H9 (cell line): ENCODE measurements around the gene SIRT7. TPM values are rescaled to one million over a fixed set of nuclear protein-coding genes. Genes with fewer than 3 reads are reported as not detected.

Experiments used
- DNase-seq: peaks from one replicate; pipeline ENCODE4 v3.0.0-alpha.2; 2017
- H2AFZ ChIP-seq: one replicate; pipeline ENCODE4 v1.6.1; 2013; ENCODE audit warnings: mild to moderate bottlenecking, low read length, control low read depth, moderate library complexity
- H2AK5ac ChIP-seq: 2 replicates; pipeline ENCODE4 v1.6.1; 2013; ENCODE audit warnings: low read length, control low read depth, mixed read lengths; ENCODE audit not compliant: insufficient read length
- H2BK120ac ChIP-seq: one replicate; pipeline ENCODE4 v1.6.1; 2013; ENCODE audit warnings: low read depth, mild to moderate bottlenecking, low read length, control low read depth, inconsistent platforms; ENCODE audit not compliant: poor library complexity, severe bottlenecking
- H2BK12ac ChIP-seq: 2 replicates; pipeline ENCODE4 v1.6.1; 2013; ENCODE audit warnings: low read length, control low read depth, mixed read lengths, low read depth; ENCODE audit not compliant: insufficient read length
- H2BK15ac ChIP-seq: 2 replicates; pipeline ENCODE4 v1.6.1; 2013; ENCODE audit warnings: low read depth, low read length, control low read depth
- H2BK20ac ChIP-seq: one replicate; pipeline ENCODE4 v1.6.1; 2013; ENCODE audit warnings: low read depth, mild to moderate bottlenecking, low read length, control low read depth, inconsistent platforms; ENCODE audit not compliant: poor library complexity, severe bottlenecking
- H2BK5ac ChIP-seq: 2 replicates; pipeline ENCODE4 v1.6.1; 2013; ENCODE audit warnings: low read length, control low read depth, mixed read lengths; ENCODE audit not compliant: insufficient read length
- H3K14ac ChIP-seq: 2 replicates; pipeline ENCODE4 v1.6.1; 2013; ENCODE audit warnings: low read length, control low read depth; ENCODE audit not compliant: insufficient read depth
- H3K18ac ChIP-seq: 2 replicates; pipeline ENCODE4 v1.6.1; 2013; ENCODE audit warnings: low read depth, mild to moderate bottlenecking, mixed read lengths, low read length, control low read depth; ENCODE audit not compliant: insufficient read length
- H3K23ac ChIP-seq: 2 replicates; pipeline ENCODE4 v1.6.1; 2013; ENCODE audit warnings: low read length, control low read depth, mixed read lengths, low read depth; ENCODE audit not compliant: insufficient read length
- H3K23me2 ChIP-seq: 2 replicates; pipeline ENCODE4 v1.6.1; 2013; ENCODE audit warnings: low read depth, mild to moderate bottlenecking, mixed read lengths, low read length, control low read depth; ENCODE audit not compliant: insufficient read length, poor library complexity, severe bottlenecking
- H3K27ac ChIP-seq: 2 replicates; pipeline ENCODE4 v1.5.1; 2013; ENCODE audit warnings: low read length, control low read depth, mixed read lengths, low read depth; ENCODE audit not compliant: insufficient read length
- H3K27me3 ChIP-seq: 2 replicates; pipeline ENCODE4 v1.6.1; 2013; ENCODE audit warnings: low read length, control low read depth, inconsistent platforms; ENCODE audit not compliant: insufficient read depth
- H3K4ac ChIP-seq: 2 replicates; pipeline ENCODE4 v1.6.1; 2013; ENCODE audit warnings: low read depth, mild to moderate bottlenecking, control low read depth, inconsistent platforms, low read length, moderate library complexity
- H3K4me1 ChIP-seq: 2 replicates; pipeline ENCODE4 v1.6.1; 2013; ENCODE audit warnings: low read length, control low read depth, inconsistent platforms; ENCODE audit not compliant: insufficient read depth
- H3K4me2 ChIP-seq: 2 replicates; pipeline ENCODE4 v1.6.1; 2013; ENCODE audit warnings: low read length, control low read depth, mixed read lengths; ENCODE audit not compliant: insufficient read length, insufficient read depth
- H3K56ac ChIP-seq: 2 replicates; pipeline ENCODE4 v1.6.1; 2013; ENCODE audit warnings: low read depth, mild to moderate bottlenecking, mixed read lengths, low read length, control low read depth; ENCODE audit not compliant: insufficient read length
- H3K79me1 ChIP-seq: 2 replicates; pipeline ENCODE4 v1.6.1; 2013; ENCODE audit warnings: low read depth, mild to moderate bottlenecking, moderate library complexity, low read length, control low read depth, inconsistent platforms; ENCODE audit not compliant: insufficient read depth, poor library complexity, severe bottlenecking
- H3K79me2 ChIP-seq: 2 replicates; pipeline ENCODE4 v1.6.1; 2013; ENCODE audit warnings: low read length, control low read depth, inconsistent platforms; ENCODE audit not compliant: insufficient read depth
- H3K9ac ChIP-seq: 2 replicates; pipeline ENCODE4 v1.6.1; 2013; ENCODE audit warnings: low read length, control low read depth, mixed read lengths; ENCODE audit not compliant: insufficient read length; ENCODE audit errors: extremely low read depth
- H3K9me3 ChIP-seq: one replicate; pipeline ENCODE4 v1.6.1; 2013; ENCODE audit warnings: low read depth, low read length, inconsistent platforms; ENCODE audit not compliant: control insufficient read depth
- H3T11ph ChIP-seq: one replicate; pipeline ENCODE4 v1.6.1; 2013; ENCODE audit warnings: mild to moderate bottlenecking, low read length, control low read depth, inconsistent platforms
- H4K20me1 ChIP-seq: one replicate; pipeline ENCODE4 v1.6.1; 2013; ENCODE audit not compliant: control insufficient read depth, insufficient read length, insufficient read depth
- H4K5ac ChIP-seq: 2 replicates; pipeline ENCODE4 v1.6.1; 2013; ENCODE audit warnings: low read depth, mild to moderate bottlenecking, mixed read lengths, low read length, control low read depth; ENCODE audit not compliant: insufficient read length
- H4K8ac ChIP-seq: replicated peaks from 2 replicates; pipeline ENCODE4 v1.6.1; 2013; ENCODE audit warnings: low read length, control low read depth, mixed read lengths, low read depth; ENCODE audit not compliant: insufficient read length
- H4K91ac ChIP-seq: 2 replicates; pipeline ENCODE4 v1.6.1; 2013; ENCODE audit warnings: low read depth, mild to moderate bottlenecking, moderate library complexity, mixed read lengths, low read length, control low read depth; ENCODE audit not compliant: insufficient read length
- H3K27ac Mint-ChIP-seq, 3 experiments: 2 replicates in 2 of 3; 3 replicates in 1 of 3; pipeline ENCODE4 v1.8.0; 2020 to 2021; ENCODE audit warnings: mixed read lengths in 3 of 3, mild to moderate bottlenecking in 1 of 3, moderate library complexity in 1 of 3
- H3K27me3 Mint-ChIP-seq: 2 replicates; pipeline ENCODE4 v1.8.0; 2021; ENCODE audit warnings: low read depth, mild to moderate bottlenecking, moderate library complexity, mixed read lengths
- H3K36me3 Mint-ChIP-seq, 3 experiments: 2 replicates in 2 of 3; 3 replicates in 1 of 3; pipeline ENCODE4 v1.8.0; 2020 to 2021; ENCODE audit warnings: low read depth in 3 of 3, mixed read lengths in 3 of 3; ENCODE audit not compliant: insufficient read depth in 1 of 3
- H3K4me1 Mint-ChIP-seq, 2 experiments: 2 replicates each; pipeline ENCODE4 v1.8.0; 2020; ENCODE audit warnings: mixed read lengths in 2 of 2
- H3K4me3 Mint-ChIP-seq, 2 experiments: 2 replicates in 1 of 2; 3 replicates in 1 of 2; pipeline ENCODE4 v1.8.0; 2020 to 2021; ENCODE audit warnings: mild to moderate bottlenecking in 2 of 2, mixed read lengths in 2 of 2, moderate library complexity in 1 of 2
- H3K9me3 Mint-ChIP-seq, 2 experiments: 2 replicates in 1 of 2; 3 replicates in 1 of 2; pipeline ENCODE4 v1.8.0; 2020; ENCODE audit warnings: mild to moderate bottlenecking in 2 of 2, mixed read lengths in 2 of 2, moderate library complexity in 1 of 2
- WGBS: extraction: QIAGEN DNeasy Blood & Tissue Kit; methylation state at CpG from one replicate; pipeline ENCODE4 v1.1.7; 2013; ENCODE audit warnings: missing lambda C conversion rate, low lambda C conversion rate, mixed read lengths; ENCODE audit not compliant: insufficient read length; ENCODE audit errors: extremely low coverage; 5-methylcytosine and 5-hydroxymethylcytosine counted together
- total RNA-seq: library from RNA; stranded (reverse); gene quantifications from 2 replicates; pipeline ENCODE4 v1.2.1, GENCODE V29; 2021
- TF ChIP-seq, protein P1 (sequence below): fragments of 200-600 bp; sonication (generic); conservative IDR thresholded peaks from 3 replicates; pipeline ENCODE4 v1.8.0; 2021; ENCODE audit warnings: antibody characterized with exemption, mild to moderate bottlenecking

SIRT7 gene
- total RNA-seq, 1 experiment from 2014 or later, result 29.7 TPM

DNA sequence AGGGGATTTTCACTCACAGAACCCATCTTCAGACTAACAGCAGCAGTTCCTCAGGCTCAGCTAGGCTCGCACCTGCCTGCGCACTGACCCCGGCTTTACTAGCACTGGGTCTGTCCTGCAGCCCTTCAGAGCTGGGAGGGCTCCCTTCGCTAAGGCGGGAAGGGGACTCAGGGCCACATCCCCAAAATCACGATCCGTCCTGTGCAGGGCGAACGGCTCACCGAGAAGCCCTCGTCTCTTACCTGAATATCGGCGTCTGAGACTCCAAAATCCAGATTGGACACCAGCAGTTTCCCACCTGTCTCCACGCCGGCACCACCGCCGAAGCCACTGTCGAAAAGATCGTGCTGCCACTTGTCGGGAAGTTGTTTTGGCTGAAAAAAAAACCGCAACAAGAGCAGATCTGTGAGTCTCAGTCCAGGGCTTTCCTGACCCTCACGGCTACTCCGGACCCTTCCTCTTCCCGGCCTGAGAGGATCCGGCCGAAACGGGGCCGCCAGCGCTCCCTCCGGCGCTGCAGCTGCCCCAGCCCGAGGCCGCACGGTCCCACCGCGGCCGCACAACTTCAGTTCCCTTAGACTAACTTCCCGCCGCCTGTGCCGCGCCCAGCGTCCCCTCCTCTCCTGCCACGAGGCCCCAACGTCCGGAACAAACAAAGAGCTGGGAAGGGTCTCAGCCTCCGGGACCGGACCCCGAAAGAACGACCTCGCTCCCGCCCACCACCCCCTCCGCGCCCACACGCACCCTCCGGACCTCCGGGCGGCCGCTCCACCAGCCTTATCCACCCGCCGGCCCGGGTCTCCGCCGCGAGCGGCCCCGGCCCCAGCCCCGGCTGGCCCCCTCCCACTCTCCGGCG is 27.3 kb downstream of the SIRT7 start:
- Histone ChIP-seq H3T11ph (no peak overlapping the region), H2BK5ac (no peak overlapping the region), H2BK120ac (no peak overlapping the region), H3K4me2 (peak overlapping the region; percentile 83), H4K20me1 (no peaks in the 10 kb centered on the region), H3K23me2 (peaks cover 7% of the 10 kb centered on the region), H4K91ac (no peak overlapping the region), H4K8ac (no peak overlapping the region), H3K79me2 (peaks cover 17% of the 10 kb centered on the region; the same call in 1 of the 2 replicates), H3K56ac (no peak overlapping the region), H3K27me3 (no peaks in the 10 kb centered on the region), H2BK20ac (no peak overlapping the region), H3K18ac (no peak overlapping the region), H2AK5ac (no peak overlapping the region), H3K9ac (peak overlapping the region; percentile 83), H3K23ac (no peak overlapping the region), H2BK12ac (no peak overlapping the region), H2AFZ (no peak overlapping the region), H3K27ac (no peak overlapping the region), H4K5ac (no peak overlapping the region), H2BK15ac (no peak overlapping the region), H3K9me3 (no peaks in the 10 kb centered on the region), H3K4me1 (no peaks in the 10 kb centered on the region), H3K14ac (peak overlapping the region; percentile 68), H3K4ac (no peak overlapping the region; the same call in 1 of the 2 replicates), H3K79me1 (peaks cover 24% of the 10 kb centered on the region)
- Mint-ChIP-seq H3K27ac (peak overlapping the region; percentile 92 to 97 (median 95)), H3K9me3 (no peaks in the 10 kb centered on the region), H3K4me3 (peak overlapping the region; percentile 89 to 92), H3K4me1 (peaks cover 3 to 16% of the 10 kb centered on the region in 2 experiments; a peak in 3 of 4 replicates), H3K27me3 (0 out of 2 replicates have a peak, but pooled peaks cover under 1% of the 10 kb centered on the region), H3K36me3 (peaks cover 41 to 67% (median 60%) of the 10 kb centered on the region in 3 experiments)
- no CpG with 5 or more reads among the region's 69 CpGs for WGBS
- DNase-seq, result peak; percentile 31
- TF ChIP-seq, protein P1, sequence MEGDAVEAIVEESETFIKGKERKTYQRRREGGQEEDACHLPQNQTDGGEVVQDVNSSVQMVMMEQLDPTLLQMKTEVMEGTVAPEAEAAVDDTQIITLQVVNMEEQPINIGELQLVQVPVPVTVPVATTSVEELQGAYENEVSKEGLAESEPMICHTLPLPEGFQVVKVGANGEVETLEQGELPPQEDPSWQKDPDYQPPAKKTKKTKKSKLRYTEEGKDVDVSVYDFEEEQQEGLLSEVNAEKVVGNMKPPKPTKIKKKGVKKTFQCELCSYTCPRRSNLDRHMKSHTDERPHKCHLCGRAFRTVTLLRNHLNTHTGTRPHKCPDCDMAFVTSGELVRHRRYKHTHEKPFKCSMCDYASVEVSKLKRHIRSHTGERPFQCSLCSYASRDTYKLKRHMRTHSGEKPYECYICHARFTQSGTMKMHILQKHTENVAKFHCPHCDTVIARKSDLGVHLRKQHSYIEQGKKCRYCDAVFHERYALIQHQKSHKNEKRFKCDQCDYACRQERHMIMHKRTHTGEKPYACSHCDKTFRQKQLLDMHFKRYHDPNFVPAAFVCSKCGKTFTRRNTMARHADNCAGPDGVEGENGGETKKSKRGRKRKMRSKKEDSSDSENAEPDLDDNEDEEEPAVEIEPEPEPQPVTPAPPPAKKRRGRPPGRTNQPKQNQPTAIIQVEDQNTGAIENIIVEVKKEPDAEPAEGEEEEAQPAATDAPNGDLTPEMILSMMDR, result no peak
